T-cell (primary cell): ENCODE results near the gene DOCK7. TPM values are rescaled to one million over a fixed set of nuclear protein-coding genes. Genes with fewer than 3 reads are reported as not detected.

Experiments
- ATAC-seq, 4 experiments: fragments of 200-7000 bp in 3 of 4; fragments of 150-1000 bp in 1 of 4; cut with Tn5 transposase; replicated peaks in 1 of 4; 1 replicate in 3 of 4; 2 replicates in 1 of 4; pipeline ENCODE4 v1.10.0; 2021; ENCODE audit warnings: moderate library complexity in 3 of 4, mild to moderate bottlenecking in 2 of 4, moderate number of reproducible peaks in 1 of 4
- CTCF ChIA-PET, 2 donors: fragments of 300-600 bp; sonication (Branson Sonifier 250); formaldehyde crosslinking; loops; one replicate each; lab custom pipeline; 2022; ENCODE audit warnings: antibody characterized with exemption in 2 of 2; lab: Charles Lee
- POLR2A ChIA-PET, 2 donors: fragments of 300-600 bp; sonication (Branson Sonifier 250); formaldehyde crosslinking; loops; one replicate each; lab custom pipeline; 2022; ENCODE audit warnings: antibody characterized with exemption in 2 of 2; lab: Charles Lee
- DNase-seq, 35 experiments: peaks; one replicate each; pipeline versions ENCODE4 v3.0.0 to v3.0.0-alpha.2; 2013 to 2023
- H3K27ac ChIP-seq: one replicate; pipeline ENCODE4 v1.5.1; 2013; ENCODE audit warnings: low read length
- H3K27me3 ChIP-seq, 2 experiments: replicated peaks in 1 of 2; 1 replicate in 1 of 2; 2 replicates in 1 of 2; pipeline versions ENCODE4 v1.6.1 to v1.7.0; 2013; ENCODE audit warnings: low read length in 1 of 2, mixed read lengths in 1 of 2; ENCODE audit not compliant: control insufficient read depth in 2 of 2, insufficient read depth in 2 of 2; ENCODE audit errors: extremely low read depth in 1 of 2
- H3K36me3 ChIP-seq, 2 donors: 1 replicate in 1 of 2; 2 replicates in 1 of 2; pipeline versions ENCODE4 v1.6.1 to v1.7.0; 2013; ENCODE audit warnings: low read length in 1 of 2; ENCODE audit not compliant: control insufficient read depth in 2 of 2, insufficient read depth in 1 of 2; ENCODE audit errors: extremely low read depth in 1 of 2
- H3K4me1 ChIP-seq, 2 experiments: 1 replicate in 1 of 2; 2 replicates in 1 of 2; pipeline versions ENCODE4 v1.6.1 to v1.7.0; 2013; ENCODE audit warnings: low read length in 2 of 2, mixed read lengths in 1 of 2; ENCODE audit not compliant: insufficient read depth in 2 of 2, control insufficient read depth in 1 of 2; ENCODE audit errors: extremely low read depth in 1 of 2
- H3K4me3 ChIP-seq, 2 donors: 1 replicate in 1 of 2; 2 replicates in 1 of 2; pipeline versions ENCODE4 v1.5.1 to v1.7.0; 2013; ENCODE audit warnings: mild to moderate bottlenecking in 2 of 2, low read length in 1 of 2, moderate library complexity in 1 of 2; ENCODE audit not compliant: control insufficient read depth in 1 of 2; ENCODE audit errors: extremely low read depth in 1 of 2
- H3K9me3 ChIP-seq: 2 replicates; pipeline ENCODE4 v1.7.0; 2013
- H3K27ac Mint-ChIP-seq, 2 donors: one replicate each; pipeline ENCODE4 v1.8.0; 2020 to 2021; ENCODE audit warnings: mild to moderate bottlenecking in 2 of 2, mixed read lengths in 2 of 2
- H3K27me3 Mint-ChIP-seq, 2 donors: one replicate each; pipeline ENCODE4 v1.8.0; 2021 to 2022; ENCODE audit warnings: mixed read lengths in 2 of 2
- H3K36me3 Mint-ChIP-seq: one replicate; pipeline ENCODE4 v1.8.0; 2021; ENCODE audit warnings: mixed read lengths
- H3K4me1 Mint-ChIP-seq, 3 donors: one replicate each; pipeline ENCODE4 v1.8.0; 2020 to 2022; ENCODE audit warnings: mixed read lengths in 3 of 3, mild to moderate bottlenecking in 1 of 3
- H3K4me3 Mint-ChIP-seq, 3 donors: one replicate each; pipeline ENCODE4 v1.8.0; 2020 to 2022; ENCODE audit warnings: mild to moderate bottlenecking in 3 of 3, mixed read lengths in 3 of 3, moderate library complexity in 3 of 3
- H3K9me3 Mint-ChIP-seq, 3 donors: one replicate each; pipeline ENCODE4 v1.8.0; 2020 to 2022; ENCODE audit warnings: mixed read lengths in 3 of 3
- WGBS: methylation state at CpG from one replicate; pipeline ENCODE4 v1.1.5; 2013; ENCODE audit warnings: missing lambda C conversion rate; ENCODE audit not compliant: insufficient coverage; 5-methylcytosine and 5-hydroxymethylcytosine counted together
- total RNA-seq, 35 experiments: library from RNA in 6 of 35; stranded (reverse) in 6 of 35; fragments of 120-200 nt in 1 of 35; gene quantifications; one replicate each; pipeline versions ENCODE4 v1.2.1 to v1.2.4 and lab custom pipeline; 2013 to 2026

The DOCK7 gene
- total RNA-seq, 5 donors from 2014 or later (not counting 1 experiment from before 2014, with no cell fraction given), result 8.2 to 25.6 (median 11.2) TPM

DNA sequence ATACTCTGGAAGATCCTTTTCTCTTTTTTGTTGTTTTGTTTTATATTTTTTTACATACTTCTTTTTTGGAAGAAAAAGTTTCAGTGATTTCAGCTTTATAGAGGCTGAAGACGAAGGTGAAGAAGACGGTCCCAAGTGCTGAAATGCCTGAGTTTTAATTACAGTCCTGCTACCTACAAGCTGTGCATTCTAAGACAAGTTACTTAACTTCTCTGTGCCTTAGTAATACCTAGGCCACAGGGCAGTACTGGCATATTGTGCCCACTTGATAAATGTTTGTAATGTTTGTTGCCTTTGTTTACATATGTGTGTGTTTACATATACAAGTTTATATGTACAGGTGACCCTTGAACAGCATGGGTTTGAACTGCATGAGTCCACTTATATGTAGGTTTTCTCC, 147.1 kb downstream of the DOCK7 start:
- CTCF ChIA-PET, result no interaction called here
- H3K36me3 ChIP-seq, result no peaks in the 10 kb centered on the region

DNA sequence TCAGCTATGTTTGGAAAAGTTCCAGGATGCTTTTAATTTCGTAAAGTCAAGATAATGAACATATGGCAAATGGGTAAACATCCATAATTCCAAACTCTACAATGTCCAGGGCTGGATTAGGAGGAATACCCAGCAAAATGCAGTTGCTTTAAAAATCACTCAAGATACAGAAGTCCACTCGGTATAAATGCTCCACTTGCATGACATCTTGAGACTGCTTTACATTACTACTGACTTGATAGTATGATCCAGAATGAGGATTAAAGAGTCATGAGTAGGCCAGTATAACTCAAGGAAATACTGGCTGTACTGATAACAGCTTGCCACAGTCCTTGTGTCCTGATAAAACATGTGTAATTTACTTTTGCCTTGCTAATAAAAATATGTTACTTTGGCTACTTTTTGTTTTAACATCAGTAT, 149.1 kb downstream of the DOCK7 start:
- CTCF ChIA-PET, result no interaction called here
- POLR2A ChIA-PET, result no interaction called here
- peaks cover 16% of the 10 kb centered on the region for H3K36me3 Mint-ChIP-seq
- Histone ChIP-seq H3K36me3 (peaks cover 0 to 3% of the 10 kb centered on the region in 2 donors), H3K9me3 (no peaks in the 10 kb centered on the region), H3K4me1 (no peaks in the 10 kb centered on the region), H3K4me3 (no peak overlapping the region), H3K27ac (no peak overlapping the region), H3K27me3 (no peaks in the 10 kb centered on the region)
- no peaks in the 10 kb centered on the region for H3K27me3 Mint-ChIP-seq
- ATAC-seq (no peak), DNase-seq (no peak)
- no peak overlapping the region for H3K4me3 Mint-ChIP-seq
- H3K9me3 Mint-ChIP-seq, result no peaks in the 10 kb centered on the region
- no CpG with 5 or more reads among the region's 2 CpGs for WGBS
- H3K27ac Mint-ChIP-seq, result no peak overlapping the region
- no peaks in the 10 kb centered on the region for H3K4me1 Mint-ChIP-seq

More for the DNA sequence above, 147.1 kb downstream of the DOCK7 start:
- Mint-ChIP-seq H3K36me3 (peaks cover 9% of the 10 kb centered on the region), H3K27me3 (no peaks in the 10 kb centered on the region), H3K9me3 (no peaks in the 10 kb centered on the region), H3K4me3 (no peak overlapping the region), H3K27ac (no peak overlapping the region), H3K4me1 (no peaks in the 10 kb centered on the region)
- Histone ChIP-seq H3K9me3 (no peaks in the 10 kb centered on the region), H3K27ac (no peak overlapping the region), H3K4me1 (no peaks in the 10 kb centered on the region), H3K4me3 (no peak overlapping the region), H3K27me3 (no peaks in the 10 kb centered on the region)
- ATAC-seq (no peak), DNase-seq (no peak)
- no CpG with 5 or more reads among the region's 2 CpGs for WGBS
- POLR2A ChIA-PET, result no interaction called here

DNA sequence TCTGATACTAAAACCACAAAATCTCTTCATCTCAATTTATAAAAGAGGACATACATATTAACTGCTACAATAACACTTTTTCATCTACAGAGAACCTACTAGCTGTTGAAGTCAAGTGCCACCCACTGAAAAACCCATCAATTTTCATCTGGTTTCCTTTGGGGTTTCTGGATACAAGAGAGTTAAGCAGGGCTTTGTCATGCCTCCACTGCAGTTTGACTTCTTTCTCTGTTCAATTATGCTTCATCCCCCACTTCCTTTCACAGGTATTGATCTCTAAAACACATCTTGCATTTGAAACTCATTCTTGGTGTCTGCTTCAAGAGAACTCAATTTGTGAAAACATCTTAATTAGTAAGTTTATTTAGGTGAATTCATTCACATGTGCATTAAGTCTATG, 151.3 kb downstream of the DOCK7 start:
- Histone ChIP-seq H3K27me3 (no peaks in the 10 kb centered on the region), H3K4me3 (no peak overlapping the region), H3K36me3 (peaks cover 0 to 3% of the 10 kb centered on the region in 2 donors), H3K9me3 (no peaks in the 10 kb centered on the region), H3K27ac (no peak overlapping the region), H3K4me1 (no peaks in the 10 kb centered on the region)
- DNase-seq, result no peak
- no peak overlapping the region for H3K4me3 Mint-ChIP-seq
- CTCF ChIA-PET, result interaction anchor here in 1 of 2 donors (0.7 kb wide), 1 partner anchor 393 kb away, joined by 4 read pairs; no protein-coding TSS in a partner anchor
- H3K27ac Mint-ChIP-seq, result no peak overlapping the region
- no peaks in the 10 kb centered on the region for H3K9me3 Mint-ChIP-seq
- peaks cover 24% of the 10 kb centered on the region for H3K36me3 Mint-ChIP-seq
- POLR2A ChIA-PET, result no interaction called here
- no peaks in the 10 kb centered on the region for H3K4me1 Mint-ChIP-seq
- H3K27me3 Mint-ChIP-seq, result no peaks in the 10 kb centered on the region
- ATAC-seq, result no peak

DNA sequence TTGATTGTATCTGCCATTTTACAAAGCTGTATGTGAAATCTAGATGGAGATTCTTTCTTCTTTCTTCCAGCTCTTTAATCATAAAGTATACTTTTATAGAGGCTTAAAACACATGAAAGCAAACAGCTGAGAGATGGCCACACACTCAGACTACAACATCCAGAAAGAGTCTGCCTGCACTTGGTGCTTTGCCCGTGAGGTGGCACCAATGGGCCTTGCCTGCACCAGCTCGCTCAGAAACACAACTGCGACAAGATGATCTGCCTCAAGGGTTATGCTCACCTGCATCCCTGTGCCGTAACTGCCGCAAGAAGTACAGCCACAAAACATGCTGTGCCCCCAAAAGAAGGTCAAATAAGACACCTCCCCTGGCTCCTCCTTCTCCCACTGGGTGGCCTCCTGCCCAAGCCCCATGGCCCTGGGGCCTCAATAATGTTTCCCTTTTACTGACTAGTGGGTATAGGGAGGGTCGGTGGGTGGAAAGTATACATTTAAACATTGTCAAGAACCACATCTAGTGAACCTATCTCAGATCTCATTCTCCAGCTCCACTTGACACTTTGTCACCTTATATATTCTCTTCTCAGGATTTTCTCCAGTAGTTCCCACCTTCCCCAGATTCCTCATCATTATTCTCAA, 157.6 kb downstream of the DOCK7 start:
- Histone ChIP-seq H3K36me3 (peaks cover 0 to 3% of the 10 kb centered on the region in 2 donors), H3K4me1 (no peaks in the 10 kb centered on the region), H3K27ac (no peak overlapping the region), H3K9me3 (no peaks in the 10 kb centered on the region), H3K27me3 (no peaks in the 10 kb centered on the region), H3K4me3 (no peak overlapping the region)
- H3K9me3 Mint-ChIP-seq, result no peaks in the 10 kb centered on the region
- H3K4me1 Mint-ChIP-seq, result no peaks in the 10 kb centered on the region
- no peak overlapping the region for H3K27ac Mint-ChIP-seq
- H3K27me3 Mint-ChIP-seq, result no peaks in the 10 kb centered on the region
- peak in 2 of 35 experiments; percentile 2 to 4 for DNase-seq
- no peak overlapping the region for H3K4me3 Mint-ChIP-seq
- 82% methylated on average over 5 of the region's 6 CpGs for WGBS
- CTCF ChIA-PET, result interaction anchor here in 1 of 2 donors (0.6 to 2.8 kb wide), 3 partner anchors 20 to 217 kb away, joined by 3 to 8 read pairs (median 3); no protein-coding TSS in a partner anchor
- peaks cover 22% of the 10 kb centered on the region for H3K36me3 Mint-ChIP-seq
- ATAC-seq, result no peak
- POLR2A ChIA-PET, result no interaction called here

DNA sequence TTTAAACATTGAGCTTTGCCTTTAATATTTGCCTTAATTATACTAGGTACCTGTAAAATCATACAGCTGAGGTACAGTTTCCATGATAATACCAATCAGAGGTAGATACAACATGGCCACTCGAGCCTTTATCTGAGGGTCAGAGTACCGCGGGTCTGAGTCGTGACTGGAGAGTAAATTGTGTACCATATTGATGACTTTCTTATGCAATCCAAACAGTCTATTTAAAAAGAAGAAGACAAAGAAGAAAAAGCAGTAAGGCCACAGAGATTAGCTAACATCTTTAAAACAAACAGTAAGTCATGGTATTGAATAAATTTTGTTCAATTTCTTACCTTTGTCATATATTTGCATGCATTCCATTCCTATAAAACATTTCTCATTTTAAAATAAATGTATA, 159.0 kb downstream of the DOCK7 start:
- Mint-ChIP-seq H3K36me3 (peaks cover 18% of the 10 kb centered on the region), H3K4me1 (no peaks in the 10 kb centered on the region), H3K4me3 (no peak overlapping the region), H3K9me3 (no peaks in the 10 kb centered on the region), H3K27me3 (no peaks in the 10 kb centered on the region), H3K27ac (no peak overlapping the region)
- DNase-seq (no peak), ATAC-seq (no peak)
- no CpG with 5 or more reads among the region's 4 CpGs for WGBS
- peaks cover 0 to 2% of the 10 kb centered on the region in 2 donors for H3K36me3 ChIP-seq
- no peaks in the 10 kb centered on the region for H3K9me3 ChIP-seq
- no peak overlapping the region for H3K4me3 ChIP-seq
- H3K4me1 ChIP-seq, result no peaks in the 10 kb centered on the region
- POLR2A ChIA-PET, result no interaction called here
- H3K27me3 ChIP-seq, result no peaks in the 10 kb centered on the region
- H3K27ac ChIP-seq, result no peak overlapping the region
- CTCF ChIA-PET, result interaction anchor here in 1 of 2 donors (2.8 kb wide), 1 partner anchor 217 kb away, joined by 8 read pairs; no protein-coding TSS in a partner anchor

- no peaks in the 10 kb centered on the region for H3K4me1 ChIP-seq
- H3K27ac Mint-ChIP-seq, result no peak overlapping the region
- WGBS, result no CpG with 5 or more reads among the region's 7 CpGs
- ATAC-seq, result no peak
- no peaks in the 10 kb centered on the region for H3K9me3 Mint-ChIP-seq
- no peaks in the 10 kb centered on the region for H3K9me3 ChIP-seq
- H3K27ac ChIP-seq, result no peak overlapping the region
- H3K27me3 ChIP-seq, result no peaks in the 10 kb centered on the region
- POLR2A ChIA-PET, result no interaction called here
- no peaks in the 10 kb centered on the region for H3K27me3 Mint-ChIP-seq
- CTCF ChIA-PET, result interaction anchor here in 1 of 2 donors (1.0 kb wide), 1 partner anchor 352 kb away, joined by 3 read pairs; no protein-coding TSS in a partner anchor
- peaks cover 17% of the 10 kb centered on the region for H3K36me3 Mint-ChIP-seq
- H3K4me1 Mint-ChIP-seq, result no peaks in the 10 kb centered on the region
- no peaks in the 10 kb centered on the region for H3K36me3 ChIP-seq
- no peak overlapping the region for H3K4me3 Mint-ChIP-seq
- no peak overlapping the region for H3K4me3 ChIP-seq
- DNase-seq, result peak in 10 of 35 experiments; percentile 1 to 26 (median 13)
Observed at GRCh38 chr1:62528015-62528414, 160.2 kb downstream of the DOCK7 start.
